IMR-90 (cell line): ENCODE results near the gene CHN1. TPM values are rescaled to one million over a fixed set of nuclear protein-coding genes. Genes with fewer than 3 reads are reported as not detected.
A peak's percentile ranks its signal among the peaks of the same experiment; 100 is the strongest.

Source experiments
- ATAC-seq: fragments of 200-7000 bp; cut with Tn5 transposase; 2 replicates; pipeline ENCODE4 v1.9.1; 2020; ENCODE audit warnings: low read depth, mild to moderate bottlenecking, moderate library complexity
- BruUV-seq: library from RNA; stranded (reverse); fragments of 400-500 nt; replicated peaks from 2 replicates; lab custom pipeline; 2021; lab: Mats Ljungman, UMichigan
- CTCF ChIA-PET: fragments of 300-600 bp; formaldehyde crosslinking; extraction: SDS; loops from one replicate; lab custom pipeline; 2021; ENCODE audit warnings: antibody characterized with exemption; lab: Yijun Ruan, JAX
- POLR2A ChIA-PET: fragments of 300-600 bp; sonication (Branson Sonifier 250); formaldehyde crosslinking; loops from one replicate; lab custom pipeline; 2022; ENCODE audit warnings: antibody characterized with exemption; ENCODE audit not compliant: unreplicated experiment; lab: Charles Lee
- DNase-seq: peaks from one replicate; pipeline ENCODE4 v3.0.0; 2013
- H2AFZ ChIP-seq: replicated peaks from 2 replicates; pipeline ENCODE3; 2013; ENCODE audit warnings: low read length, mild to moderate bottlenecking; ENCODE audit not compliant: poor library complexity
- H2AK5ac ChIP-seq: 2 replicates; pipeline ENCODE4 v1.6.1; 2013; ENCODE audit warnings: low read depth, low read length, inconsistent platforms
- H2AK9ac ChIP-seq: replicated peaks from 2 replicates; pipeline ENCODE3; 2013; ENCODE audit warnings: mild to moderate bottlenecking, low read depth, low read length, moderate library complexity; ENCODE audit not compliant: poor library complexity
- H2BK120ac ChIP-seq: 2 replicates; pipeline ENCODE4 v1.6.1; 2013; ENCODE audit warnings: low read depth, low read length, inconsistent platforms
- H2BK15ac ChIP-seq: 3 replicates; pipeline ENCODE4 v1.6.1; 2013; ENCODE audit warnings: low read depth, low read length, inconsistent platforms
- H2BK20ac ChIP-seq: 2 replicates; pipeline ENCODE4 v1.6.1; 2013; ENCODE audit warnings: low read depth, mild to moderate bottlenecking, inconsistent platforms, low read length, moderate library complexity
- H2BK5ac ChIP-seq: 2 replicates; pipeline ENCODE4 v1.6.1; 2013; ENCODE audit warnings: mild to moderate bottlenecking, low read depth, low read length, inconsistent platforms; ENCODE audit not compliant: poor library complexity, severe bottlenecking
- H3K14ac ChIP-seq: replicated peaks from 2 replicates; pipeline ENCODE4 v1.6.1; 2013; ENCODE audit warnings: low read depth, low read length, inconsistent platforms
- H3K18ac ChIP-seq: 2 replicates; pipeline ENCODE4 v1.6.1; 2013; ENCODE audit warnings: low read depth, low read length, control low read depth
- H3K23ac ChIP-seq: 2 replicates; pipeline ENCODE4 v1.6.1; 2013; ENCODE audit warnings: low read depth, low read length, inconsistent platforms
- H3K27ac ChIP-seq: 2 replicates; pipeline ENCODE4 v1.5.1; 2013; ENCODE audit warnings: mild to moderate bottlenecking, control low read depth, low read length; ENCODE audit not compliant: insufficient read depth
- H3K27me3 ChIP-seq: 2 replicates; pipeline ENCODE4 v1.6.1; 2013; ENCODE audit warnings: low read length; ENCODE audit not compliant: control insufficient read depth, insufficient read depth
- H3K36me3 ChIP-seq: 2 replicates; pipeline ENCODE4 v1.6.1; 2013; ENCODE audit warnings: low read length, mixed read lengths; ENCODE audit not compliant: control insufficient read depth, insufficient read depth
- H3K4ac ChIP-seq: 2 replicates; pipeline ENCODE4 v1.6.1; 2013; ENCODE audit warnings: low read depth, low read length, inconsistent platforms
- H3K4me1 ChIP-seq: 2 replicates; pipeline ENCODE4 v1.6.1; 2013; ENCODE audit warnings: low read length, mixed read lengths; ENCODE audit not compliant: control insufficient read depth, insufficient read depth
- H3K4me2 ChIP-seq: 2 replicates; pipeline ENCODE4 v1.6.1; 2013; ENCODE audit warnings: low read depth, mild to moderate bottlenecking, control low read depth, low read length, moderate library complexity
- H3K4me3 ChIP-seq: 2 replicates; pipeline ENCODE4 v1.5.1; 2013; ENCODE audit warnings: low read depth, mild to moderate bottlenecking, control low read depth, low read length, moderate library complexity; ENCODE audit not compliant: insufficient read depth
- H3K56ac ChIP-seq: 2 replicates; pipeline ENCODE4 v1.6.1; 2013; ENCODE audit warnings: low read length, inconsistent platforms; ENCODE audit not compliant: insufficient read depth; ENCODE audit errors: extremely low read depth
- H3K79me1 ChIP-seq, 2 experiments: 2 replicates each; pipeline ENCODE4 v1.6.1; 2013; ENCODE audit warnings: low read length in 2 of 2, inconsistent platforms in 1 of 2, low read depth in 1 of 2
- H3K9ac ChIP-seq: 2 replicates; pipeline ENCODE4 v1.6.1; 2013; ENCODE audit warnings: low read depth, low read length, control low read depth
- H3K9me1 ChIP-seq: 2 replicates; pipeline ENCODE4 v1.6.1; 2013; ENCODE audit warnings: low read length, inconsistent platforms; ENCODE audit not compliant: insufficient read depth
- H3K9me3 ChIP-seq: 2 replicates; pipeline ENCODE4 v1.6.1; 2013; ENCODE audit warnings: low read length; ENCODE audit not compliant: control insufficient read depth, insufficient read depth
- H4K20me1 ChIP-seq: 2 replicates; pipeline ENCODE4 v1.6.1; 2013; ENCODE audit warnings: low read length, inconsistent platforms; ENCODE audit not compliant: insufficient read depth
- H4K5ac ChIP-seq: 2 replicates; pipeline ENCODE4 v1.6.1; 2013; ENCODE audit warnings: mild to moderate bottlenecking, low read depth, low read length, control low read depth
- H4K8ac ChIP-seq, 2 experiments: 2 replicates each; pipeline ENCODE4 v1.6.1; 2013; ENCODE audit warnings: low read depth in 2 of 2, low read length in 2 of 2, control low read depth in 1 of 2, inconsistent platforms in 1 of 2
- H4K91ac ChIP-seq: 2 replicates; pipeline ENCODE4 v1.6.1; 2013; ENCODE audit warnings: low read depth, low read length, inconsistent platforms; ENCODE audit not compliant: insufficient read depth
- BHLHE40 ChIP-seq: fragments of 150-350 bp; IDR thresholded peaks from 2 replicates; pipeline ENCODE4 v1.6.1; 2016; ENCODE audit warnings: mild to moderate bottlenecking, low read depth, low read length
- CEBPB ChIP-seq: IDR thresholded peaks from 2 replicates; pipeline ENCODE4 v1.6.1; 2012; ENCODE audit warnings: low read depth, low read length, improper control_type of control experiment
- CHD1 ChIP-seq: IDR thresholded peaks from 2 replicates; pipeline ENCODE4 v1.6.1; 2012; ENCODE audit warnings: low read depth, low read length, improper control_type of control experiment
- CTCF ChIP-seq: conservative IDR thresholded peaks from 2 replicates; pipeline ENCODE4 v1.5.1; 2012; ENCODE audit warnings: mild to moderate bottlenecking, low read depth, low read length, improper control_type of control experiment
- ELK1 ChIP-seq: fragments of 150-350 bp; IDR thresholded peaks from 2 replicates; pipeline ENCODE4 v1.6.1; 2016; ENCODE audit warnings: low read depth, mild to moderate bottlenecking, low read length, moderate library complexity, borderline replicate concordance
- FOS ChIP-seq: fragments of 150-350 bp; IDR thresholded peaks from 2 replicates; pipeline ENCODE4 v1.6.1; 2016; ENCODE audit warnings: low read depth, low read length
- MAZ ChIP-seq: IDR thresholded peaks from 2 replicates; pipeline ENCODE4 v1.6.1; 2012; ENCODE audit warnings: low read depth, mild to moderate bottlenecking, low read length, improper control_type of control experiment, moderate library complexity, borderline replicate concordance
- MXI1 ChIP-seq: IDR thresholded peaks from 2 replicates; pipeline ENCODE4 v1.6.1; 2012; ENCODE audit warnings: low read depth, mild to moderate bottlenecking, low read length, moderate library complexity, borderline replicate concordance
- NFE2L2 ChIP-seq: fragments of 150-350 bp; IDR thresholded peaks from 2 replicates; pipeline ENCODE4 v1.6.1; 2016; ENCODE audit warnings: low read depth, mild to moderate bottlenecking, low read length
- POLR2A ChIP-seq: IDR thresholded peaks from 2 replicates; pipeline ENCODE4 v1.6.1; 2012; ENCODE audit warnings: mild to moderate bottlenecking, low read depth, low read length
- RAD21 ChIP-seq: IDR thresholded peaks from 2 replicates; pipeline ENCODE4 v1.6.1; 2012; ENCODE audit warnings: low read length, improper control_type of control experiment
- RCOR1 ChIP-seq: IDR thresholded peaks from 2 replicates; pipeline ENCODE4 v1.6.1; 2012; ENCODE audit warnings: mild to moderate bottlenecking, low read length, improper control_type of control experiment; ENCODE audit not compliant: insufficient replicate concordance
- RFX5 ChIP-seq: IDR thresholded peaks from 2 replicates; pipeline ENCODE4 v1.8.0; 2012; ENCODE audit warnings: low read depth, mild to moderate bottlenecking, low read length, moderate library complexity
- USF2 ChIP-seq: fragments of 150-350 bp; IDR thresholded peaks from 2 replicates; pipeline ENCODE4 v1.6.1; 2017; ENCODE audit warnings: mild to moderate bottlenecking, antibody characterized with exemption, low read length, low read depth
- WGBS, 2 experiments: methylation state at CpG; one replicate each; pipeline versions ENCODE4 v1.1.5 to v1.1.7; 2013; ENCODE audit warnings: missing lambda C conversion rate in 2 of 2; ENCODE audit not compliant: insufficient read length in 1 of 2; ENCODE audit errors: extremely low coverage in 2 of 2; 5-methylcytosine and 5-hydroxymethylcytosine counted together
- dilution Hi-C: fragments of 300-500 bp; cut with HindIII; formaldehyde crosslinking; loops from one replicate; pipeline ENCODE4 v1.14.3; 2018; ENCODE audit warnings: low sequenced_read_pairs; ENCODE audit not compliant: unreplicated experiment
- in situ Hi-C: fragments of 300-500 bp; cut with MboI; formaldehyde crosslinking; loops from 3 replicates; pipeline ENCODE4 v1.14.3; 2019; ENCODE audit warnings: low sequenced_read_pairs, inconsistent platforms, mixed read lengths
- intact Hi-C: fragments of 100-400 bp; cut with micrococcal nuclease; formaldehyde crosslinking; loops from 2 replicates; pipeline ENCODE4 v1.10.0; 2022
- polyA plus RNA-seq, 3 experiments: library from polyadenylated mRNA; depleted of rRNA; stranded (reverse); fragments of >200 nt; gene quantifications; 2 replicates each; pipeline ENCODE4 v1.2.3, GENCODE V29; 2012; ENCODE audit warnings: low replicate concordance in 1 of 3
- total RNA-seq: library from RNA; depleted of rRNA; stranded (reverse); fragments of >200 nt; gene quantifications from 2 replicates; pipeline ENCODE4 v1.2.3, GENCODE V29; 2012

The CHN1 gene
- total and polyA plus RNA-seq, 2 of the 4 experiments (the other 2 are of a cell fraction), result 58.4 to 66.9 TPM

GRCh38 chr2:174959787-174960186 lies 45.4 kb downstream of the CHN1 start:
- H3K9me3 ChIP-seq, result no peaks in the 10 kb centered on the region
- H3K14ac ChIP-seq, result peak overlapping the region; percentile 50; the same call in 1 of the 2 replicates
- in situ Hi-C loops (no loop called here), intact Hi-C loops (no loop called here), dilution Hi-C loops (no loop called here)
- no peaks in the 10 kb centered on the region for H3K36me3 ChIP-seq
- no peak overlapping the region for H3K27ac ChIP-seq
- TF ChIP-seq FOS, result no peak
- TF ChIP-seq CTCF, result no peak
- no peak for TF ChIP-seq MAZ
- no peak for TF ChIP-seq RAD21
- no peak for TF ChIP-seq NFE2L2
- TF ChIP-seq USF2, result no peak
- no peak for TF ChIP-seq BHLHE40
- no peak for TF ChIP-seq RFX5
- no peak for TF ChIP-seq RCOR1
- TF ChIP-seq MXI1, result no peak
- no peak for TF ChIP-seq CEBPB
- TF ChIP-seq POLR2A, result no peak
- no peak for TF ChIP-seq ELK1
- no peak for TF ChIP-seq CHD1
- H3K79me1 ChIP-seq, result no peaks in the 10 kb centered on the region; a peak in 2 of 4 replicates
- no peaks in the 10 kb centered on the region; the same call in 1 of the 2 replicates for H3K4me1 ChIP-seq
- no peak overlapping the region for H3K56ac ChIP-seq
- no peak overlapping the region for H3K23ac ChIP-seq
- DNase-seq, result no peak
- H3K18ac ChIP-seq, result peak overlapping the region; percentile 12; the same call in 1 of the 2 replicates
- no peak overlapping the region for H4K5ac ChIP-seq
- no peak for ATAC-seq
- WGBS, 2 experiments, result 100% methylated on average over 1 of the region's 2 CpGs; no CpG with 5 or more reads in 1 of the 2 experiments
- H2BK20ac ChIP-seq, result peak overlapping the region; percentile 25; the same call in 1 of the 2 replicates
- H3K9me1 ChIP-seq, result no peaks in the 10 kb centered on the region
- H2BK5ac ChIP-seq, result no peak overlapping the region
- peak overlapping the region; percentile 19 for H2BK120ac ChIP-seq
- H2AFZ ChIP-seq, result peak overlapping the region; percentile 61
- ChIA-PET CTCF (interaction anchor here (1.5 kb wide), 1 partner anchor 11 kb away, joined by 3 read pairs; no protein-coding TSS in a partner anchor), POLR2A (interaction anchor here (0.5 kb wide), 1 partner anchor 146 kb away, joined by 3 read pairs; no protein-coding TSS in a partner anchor)
- 0 out of 2 replicates have a peak overlapping the region, but pooled peaks have one; percentile 13 for H2AK5ac ChIP-seq
- peak overlapping the region; percentile 23; the same call in 1 of the 3 replicates for H2BK15ac ChIP-seq
- H3K4me3 ChIP-seq, result no peak overlapping the region
- H2AK9ac ChIP-seq, result no peak overlapping the region
- no peaks in the 10 kb centered on the region for H4K20me1 ChIP-seq
- H4K91ac ChIP-seq, result peak overlapping the region; percentile 55; the same call in 1 of the 2 replicates
- no peaks in the 10 kb centered on the region for H3K27me3 ChIP-seq
- no TSS peak for BruUV-seq
- no peak overlapping the region for H3K9ac ChIP-seq
- H3K4ac ChIP-seq, result peak overlapping the region; percentile 40
- H3K4me2 ChIP-seq, result no peak overlapping the region
- no peak overlapping the region for H4K8ac ChIP-seq
